GM12892 (cell line): ENCODE results near the gene TTLL11.
"Not testable (repeated sequence)": the region's sequence is repeated elsewhere in the genome, so short reads cannot be mapped to it uniquely, and the experiment has no call there.

Source experiments
- POLR2A ChIP-seq: IDR thresholded peaks from 2 replicates; pipeline ENCODE4 v1.6.1; 2011; ENCODE audit warnings: low read depth, low read length, control low read depth
- POLR2AphosphoS5 ChIP-seq: IDR thresholded peaks from 2 replicates; pipeline ENCODE4 v1.6.1; 2011; ENCODE audit warnings: low read depth, low read length, control low read depth
- TAF1 ChIP-seq: IDR thresholded peaks from 2 replicates; pipeline ENCODE4 v1.6.1; 2011; ENCODE audit warnings: low read depth, mild to moderate bottlenecking, control low read depth, low read length, borderline replicate concordance

- not testable (repeated sequence) for TF ChIP-seq POLR2A, POLR2AphosphoS5, TAF1
These were observed 298.8 kb downstream of the TTLL11 start for GRCh38 chr9:121794334-121794733.
